ENCODE measurements around the gene KCNC3. TPM values are rescaled to one million over a fixed set of nuclear protein-coding genes. Genes with fewer than 3 reads are reported as not detected.

The KCNC3 gene
- polyA plus RNA-seq, 1 donor from 2014 or later: 0.97 TPM

DNA sequence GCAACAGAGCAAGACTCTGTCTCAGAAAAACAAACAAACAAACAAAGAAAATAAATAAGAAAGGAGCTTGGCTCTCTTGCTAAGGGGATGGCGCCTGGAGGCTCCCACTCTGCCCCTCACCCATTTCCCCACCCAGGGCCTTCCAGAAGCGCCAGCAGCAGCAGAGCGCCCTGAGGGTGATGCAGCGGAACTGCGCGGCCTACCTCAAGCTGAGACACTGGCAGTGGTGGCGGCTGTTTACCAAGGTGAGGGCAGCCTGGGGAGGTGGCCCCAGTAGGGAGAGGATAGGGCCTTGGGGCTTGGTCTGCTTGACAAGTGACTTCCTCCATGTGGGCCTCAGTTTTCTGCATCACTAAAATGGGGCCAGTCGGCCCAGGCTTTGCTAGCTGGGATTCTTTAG lies 66.0 kb downstream of the KCNC3 start:
- H3K9ac ChIP-seq (ENCODE audit: low read length): no peak overlapping the region
- no peaks in the 10 kb centered on the region for H3K36me3 ChIP-seq (ENCODE audit: insufficient read depth, low read length)
- no peaks in the 10 kb centered on the region for H3K9me3 ChIP-seq (ENCODE audit: low read length)
- H3K27ac ChIP-seq (ENCODE audit: low read length): no peak overlapping the region
- no peaks in the 10 kb centered on the region for H4K20me1 ChIP-seq (ENCODE audit: insufficient read depth)
- no peaks in the 10 kb centered on the region for H3F3A ChIP-seq (ENCODE audit: insufficient read depth, low read length, poor library complexity, severe bottlenecking)
- H3K4me3 ChIP-seq (ENCODE audit: low read length): no peak overlapping the region
- H3K79me2 ChIP-seq (replicated peaks; ENCODE audit: insufficient read depth, low read length): no peaks in the 10 kb centered on the region
- no peaks in the 10 kb centered on the region for H3K9me2 ChIP-seq (ENCODE audit: insufficient read depth, low read length)
- H2AFZ ChIP-seq (ENCODE audit: low read depth, low read length): no peak overlapping the region
- no peak overlapping the region for H3K4me2 ChIP-seq (ENCODE audit: low read length)
- H3K27me3 ChIP-seq (ENCODE audit: insufficient read depth, low read depth, low read length): no peaks in the 10 kb centered on the region
- TF ChIP-seq MXI1 (conservative IDR thresholded peaks at IDR 0.05; ENCODE audit: poor library complexity, severe bottlenecking): no peak
- TF ChIP-seq EP300 (conservative IDR thresholded peaks at IDR 0.05; ENCODE audit: poor library complexity, severe bottlenecking): no peak
- TF ChIP-seq REST (IDR thresholded peaks at IDR 0.05; ENCODE audit: borderline replicate concordance): no peak
- TF ChIP-seq RAD21 (conservative IDR thresholded peaks at IDR 0.05): no peak
- TF ChIP-seq POLR2AphosphoS5 (IDR thresholded peaks at IDR 0.05): no peak
- no peak for TF ChIP-seq TAF1 (IDR thresholded peaks at IDR 0.05; ENCODE audit: low read depth)
- TF ChIP-seq SMC3 (conservative IDR thresholded peaks at IDR 0.05; ENCODE audit: poor library complexity): no peak
- TF ChIP-seq, protein P1, sequence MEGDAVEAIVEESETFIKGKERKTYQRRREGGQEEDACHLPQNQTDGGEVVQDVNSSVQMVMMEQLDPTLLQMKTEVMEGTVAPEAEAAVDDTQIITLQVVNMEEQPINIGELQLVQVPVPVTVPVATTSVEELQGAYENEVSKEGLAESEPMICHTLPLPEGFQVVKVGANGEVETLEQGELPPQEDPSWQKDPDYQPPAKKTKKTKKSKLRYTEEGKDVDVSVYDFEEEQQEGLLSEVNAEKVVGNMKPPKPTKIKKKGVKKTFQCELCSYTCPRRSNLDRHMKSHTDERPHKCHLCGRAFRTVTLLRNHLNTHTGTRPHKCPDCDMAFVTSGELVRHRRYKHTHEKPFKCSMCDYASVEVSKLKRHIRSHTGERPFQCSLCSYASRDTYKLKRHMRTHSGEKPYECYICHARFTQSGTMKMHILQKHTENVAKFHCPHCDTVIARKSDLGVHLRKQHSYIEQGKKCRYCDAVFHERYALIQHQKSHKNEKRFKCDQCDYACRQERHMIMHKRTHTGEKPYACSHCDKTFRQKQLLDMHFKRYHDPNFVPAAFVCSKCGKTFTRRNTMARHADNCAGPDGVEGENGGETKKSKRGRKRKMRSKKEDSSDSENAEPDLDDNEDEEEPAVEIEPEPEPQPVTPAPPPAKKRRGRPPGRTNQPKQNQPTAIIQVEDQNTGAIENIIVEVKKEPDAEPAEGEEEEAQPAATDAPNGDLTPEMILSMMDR (IDR thresholded peaks at IDR 0.05; ENCODE audit: poor library complexity, severe bottlenecking): no peak

Other genes with a start within 250 kb of the KCNC3 start
- not detected in 2 replicates for gene IZUMO2, start 166.1 kb downstream of the KCNC3 start, polyA plus RNA-seq
- not detected in 2 replicates for gene MYH14, start 125.8 kb downstream of the KCNC3 start, polyA plus RNA-seq
- gene NAPSA, start 36.3 kb upstream of the KCNC3 start, polyA plus RNA-seq: 2.2 TPM in 1 of 2 replicates, not detected in the other
- 18.5 and 27.7 TPM in 2 replicates for gene NR1H2, start 47.1 kb upstream of the KCNC3 start, polyA plus RNA-seq
- gene POLD1, start 55.0 kb upstream of the KCNC3 start, polyA plus RNA-seq: 13.1 and 20.2 TPM in 2 replicates
- gene SPIB, start 89.6 kb upstream of the KCNC3 start, polyA plus RNA-seq: not detected in 2 replicates
- gene MYBPC2, start 103.5 kb upstream of the KCNC3 start, polyA plus RNA-seq: not detected in 2 replicates
- 233 and 270 TPM in 2 replicates for gene EMC10, start 147.1 kb upstream of the KCNC3 start, polyA plus RNA-seq
- gene GARIN5A, start 147.5 kb upstream of the KCNC3 start, polyA plus RNA-seq: 3.3 and 6.5 TPM in 2 replicates
- 6.6 and 10.7 TPM in 2 replicates for gene JOSD2, start 181.8 kb upstream of the KCNC3 start, polyA plus RNA-seq
- gene ASPDH, start 184.5 kb upstream of the KCNC3 start, polyA plus RNA-seq: 0.98 TPM in 1 of 2 replicates, not detected in the other
- gene LRRC4B, start 239.1 kb upstream of the KCNC3 start, polyA plus RNA-seq: 83.1 and 98.9 TPM in 2 replicates